ENCODE results near the gene EVI5.
"Not testable (repeated sequence)": the region's sequence is repeated elsewhere in the genome, so short reads cannot be mapped to it uniquely, and the experiment has no call there.

EVI5 gene

DNA sequence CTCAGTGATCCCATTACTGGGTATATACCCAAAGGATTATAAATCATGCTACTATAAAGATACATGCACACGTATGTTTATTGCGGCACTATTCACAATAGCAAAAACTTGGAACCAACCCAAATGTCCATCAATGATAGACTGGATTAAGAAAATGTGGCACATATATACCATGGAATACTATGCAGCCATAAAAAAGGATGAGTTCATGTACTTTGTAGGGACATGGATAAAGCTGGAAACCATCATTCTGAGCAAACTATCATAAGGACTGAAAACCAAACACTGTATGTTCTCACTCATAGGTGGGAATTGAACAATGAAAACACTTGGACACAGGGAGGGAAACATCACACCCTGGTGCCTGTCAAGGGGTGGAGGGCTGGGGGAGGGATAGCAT, 63.8 kb downstream of the EVI5 start:
- H3K27ac ChIP-seq (ENCODE audit: low read depth, low read length, severe bottlenecking); H3K4me3 ChIP-seq (ENCODE audit: extremely low read depth, insufficient read depth, low read length, poor library complexity, severe bottlenecking); H3K36me3 ChIP-seq (ENCODE audit: control insufficient read depth, insufficient read depth, low read length); H3K9me3 ChIP-seq (ENCODE audit: control insufficient read depth, low read length); H3K4me1 ChIP-seq (ENCODE audit: control insufficient read depth, insufficient read depth, low read length, poor library complexity, severe bottlenecking): not testable (repeated sequence)
- no CpG with 5 or more reads among the region's 2 CpGs for WGBS, 2 experiments (ENCODE audit: insufficient coverage in 2 of 2)

DNA sequence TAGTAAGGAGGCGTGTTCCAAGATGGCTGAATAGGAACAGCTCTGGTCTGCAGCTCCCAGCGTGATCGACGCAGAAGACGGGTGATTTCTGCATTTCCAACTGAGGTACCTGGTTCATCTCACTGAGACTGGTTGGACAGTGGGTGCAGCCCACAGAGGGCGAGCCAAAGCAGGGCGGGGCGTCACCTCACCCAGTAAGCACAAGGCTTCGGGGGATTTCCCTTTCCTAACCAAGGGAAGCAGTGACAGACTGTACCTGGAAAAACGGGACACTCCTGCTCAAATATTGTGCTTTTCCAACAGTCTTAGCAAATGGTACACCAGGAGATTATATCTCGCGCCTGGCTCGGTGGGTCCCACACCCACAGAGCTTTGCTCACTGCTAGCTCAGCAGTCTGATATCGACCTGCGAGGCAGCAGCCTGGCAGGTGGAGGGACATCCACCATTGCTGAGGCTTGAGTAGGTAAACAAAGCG, 69.4 kb downstream of the EVI5 start:
- H3K9me3 ChIP-seq (ENCODE audit: control insufficient read depth, low read length); H3K4me1 ChIP-seq (ENCODE audit: control insufficient read depth, insufficient read depth, low read length, poor library complexity, severe bottlenecking); H3K36me3 ChIP-seq (ENCODE audit: control insufficient read depth, insufficient read depth, low read length); H3K27ac ChIP-seq (ENCODE audit: low read depth, low read length, severe bottlenecking); H3K4me3 ChIP-seq (ENCODE audit: extremely low read depth, insufficient read depth, low read length, poor library complexity, severe bottlenecking): not testable (repeated sequence)
- 96 to 99% methylated on average over 13 to 14 of the region's 16 CpGs for WGBS, 2 experiments (ENCODE audit: insufficient coverage in 2 of 2)

DNA sequence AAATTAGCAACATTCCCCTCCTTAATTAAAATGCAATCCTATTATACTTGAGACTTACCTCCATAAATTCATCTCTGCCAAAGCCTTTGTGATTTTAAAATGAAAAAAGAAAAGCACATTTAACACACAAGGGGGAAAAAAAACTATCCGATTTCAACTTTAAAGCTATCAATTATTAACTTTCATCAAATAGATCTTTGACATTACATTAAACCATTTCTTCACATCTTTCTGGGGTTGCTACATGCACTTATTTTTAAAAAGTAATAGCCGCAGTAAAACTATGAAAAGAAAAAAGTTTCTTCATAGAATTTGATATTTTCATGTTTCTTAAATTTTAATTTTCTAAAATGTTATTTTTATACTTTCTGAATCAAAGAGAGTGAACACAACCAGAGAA, 71.0 kb downstream of the EVI5 start:
- no peaks in the 10 kb centered on the region for H3K36me3 ChIP-seq (ENCODE audit: control insufficient read depth, insufficient read depth, low read length)
- WGBS, 2 experiments (ENCODE audit: insufficient coverage in 2 of 2), result no CpG with 5 or more reads among the region's 2 CpGs
- peaks cover 10% of the 10 kb centered on the region for H3K4me1 ChIP-seq (ENCODE audit: control insufficient read depth, insufficient read depth, low read length, poor library complexity, severe bottlenecking)
- H3K27ac ChIP-seq (ENCODE audit: low read depth, low read length, severe bottlenecking), result no peak overlapping the region
- H3K9me3 ChIP-seq (ENCODE audit: control insufficient read depth, low read length), result no peaks in the 10 kb centered on the region
- H3K4me3 ChIP-seq (ENCODE audit: extremely low read depth, insufficient read depth, low read length, poor library complexity, severe bottlenecking), result no peak overlapping the region

DNA sequence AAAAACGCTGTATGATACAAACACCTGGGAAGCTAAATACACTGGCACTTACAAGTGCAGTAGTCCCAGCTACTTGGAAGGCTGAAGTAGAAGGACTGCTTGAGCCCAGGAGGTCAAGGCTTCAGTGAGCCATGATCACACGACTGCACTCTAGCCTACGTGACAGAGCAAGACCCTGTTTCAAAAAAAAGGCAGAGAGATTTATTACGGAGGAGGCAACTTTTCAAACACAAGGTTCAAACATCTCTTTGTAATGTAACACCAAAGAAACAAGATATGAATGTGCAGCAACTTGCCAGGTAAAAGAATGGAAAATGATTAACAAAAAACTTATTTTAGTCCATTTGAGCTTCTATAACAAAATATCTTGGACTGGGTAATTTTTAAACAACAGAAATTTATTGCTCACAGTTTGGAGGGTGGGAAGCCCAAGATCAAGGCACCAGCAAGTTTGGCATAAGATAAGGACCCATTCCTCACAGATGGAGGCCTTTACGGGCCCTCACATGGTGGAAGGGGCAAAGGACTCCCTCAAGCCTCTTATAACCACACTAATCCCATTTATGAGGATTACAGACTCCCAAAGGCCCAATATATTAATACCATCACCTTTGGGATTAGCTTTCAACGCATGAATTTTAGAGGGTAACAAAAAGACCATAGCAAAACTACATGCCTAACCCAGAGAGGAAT, 73.3 kb downstream of the EVI5 start:
- Histone ChIP-seq H3K36me3 (ENCODE audit: control insufficient read depth, insufficient read depth, low read length) (no peaks in the 10 kb centered on the region), H3K4me3 (ENCODE audit: extremely low read depth, insufficient read depth, low read length, poor library complexity, severe bottlenecking) (no peak overlapping the region), H3K4me1 (ENCODE audit: control insufficient read depth, insufficient read depth, low read length, poor library complexity, severe bottlenecking) (peaks cover 10% of the 10 kb centered on the region), H3K9me3 (ENCODE audit: control insufficient read depth, low read length) (no peaks in the 10 kb centered on the region), H3K27ac (ENCODE audit: low read depth, low read length, severe bottlenecking) (no peak overlapping the region)
- 91 to 96% methylated on average over 3 of the region's 6 CpGs for WGBS, 2 experiments (ENCODE audit: insufficient coverage in 2 of 2)

DNA sequence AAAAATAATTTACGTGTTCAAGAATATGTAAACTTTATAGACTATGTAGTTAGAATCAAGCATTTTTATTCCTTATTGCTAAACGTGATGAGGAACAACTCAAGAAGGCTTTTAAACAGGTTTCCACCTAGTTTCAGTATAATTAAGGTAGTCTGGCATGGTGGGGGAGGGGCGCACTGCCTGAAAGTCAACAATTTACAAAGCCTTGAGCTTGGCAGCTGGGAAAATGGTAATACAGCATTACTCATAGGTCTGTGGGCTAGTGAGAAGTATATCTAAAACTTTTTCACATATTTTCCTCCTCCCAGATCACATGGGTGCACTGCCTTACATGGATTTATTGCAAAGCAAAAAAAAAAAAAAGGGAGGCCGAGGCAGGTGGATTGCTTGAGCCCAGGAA, 75.2 kb downstream of the EVI5 start:
- no CpG with 5 or more reads among the region's 4 CpGs for WGBS, 2 experiments (ENCODE audit: insufficient coverage in 2 of 2)
- no peak overlapping the region for H3K4me3 ChIP-seq (ENCODE audit: extremely low read depth, insufficient read depth, low read length, poor library complexity, severe bottlenecking)
- H3K4me1 ChIP-seq (ENCODE audit: control insufficient read depth, insufficient read depth, low read length, poor library complexity, severe bottlenecking), result peaks cover 10% of the 10 kb centered on the region
- no peaks in the 10 kb centered on the region for H3K9me3 ChIP-seq (ENCODE audit: control insufficient read depth, low read length)
- H3K36me3 ChIP-seq (ENCODE audit: control insufficient read depth, insufficient read depth, low read length), result no peaks in the 10 kb centered on the region
- H3K27ac ChIP-seq (ENCODE audit: low read depth, low read length, severe bottlenecking), result no peak overlapping the region

DNA sequence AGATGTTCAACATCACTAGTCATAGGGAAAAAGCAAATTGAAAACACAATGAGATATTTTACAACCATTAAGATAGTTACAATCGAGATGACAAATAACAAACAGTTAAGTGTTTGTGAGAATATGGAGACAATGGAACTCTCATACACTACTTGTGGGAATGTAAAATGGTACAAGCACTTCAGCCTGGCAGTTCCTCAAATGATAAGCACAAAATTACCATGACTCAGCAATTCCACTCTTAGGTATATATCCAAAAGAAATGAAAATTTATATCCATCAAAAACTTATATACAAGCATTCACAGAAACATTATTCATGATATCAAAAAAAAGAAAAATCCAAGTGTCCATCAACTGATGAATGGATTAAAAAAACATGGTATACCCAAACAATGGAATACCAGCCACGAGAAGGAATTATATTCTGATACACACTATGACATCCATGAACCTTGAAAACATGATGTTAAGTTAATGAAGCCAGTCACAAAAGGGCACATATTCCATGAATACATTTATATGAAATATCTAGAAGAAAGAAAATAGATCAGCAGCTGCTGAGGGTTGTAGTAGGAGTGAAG, 76.4 kb downstream of the EVI5 start:
- Histone ChIP-seq H3K36me3 (ENCODE audit: control insufficient read depth, insufficient read depth, low read length) (no peaks in the 10 kb centered on the region), H3K27ac (ENCODE audit: low read depth, low read length, severe bottlenecking) (no peak overlapping the region), H3K4me3 (ENCODE audit: extremely low read depth, insufficient read depth, low read length, poor library complexity, severe bottlenecking) (no peak overlapping the region), H3K9me3 (ENCODE audit: control insufficient read depth, low read length) (no peaks in the 10 kb centered on the region), H3K4me1 (ENCODE audit: control insufficient read depth, insufficient read depth, low read length, poor library complexity, severe bottlenecking) (peaks cover 10% of the 10 kb centered on the region)
- WGBS, 2 experiments (ENCODE audit: insufficient coverage in 2 of 2), result no CpG with 5 or more reads among the region's 2 CpGs

DNA sequence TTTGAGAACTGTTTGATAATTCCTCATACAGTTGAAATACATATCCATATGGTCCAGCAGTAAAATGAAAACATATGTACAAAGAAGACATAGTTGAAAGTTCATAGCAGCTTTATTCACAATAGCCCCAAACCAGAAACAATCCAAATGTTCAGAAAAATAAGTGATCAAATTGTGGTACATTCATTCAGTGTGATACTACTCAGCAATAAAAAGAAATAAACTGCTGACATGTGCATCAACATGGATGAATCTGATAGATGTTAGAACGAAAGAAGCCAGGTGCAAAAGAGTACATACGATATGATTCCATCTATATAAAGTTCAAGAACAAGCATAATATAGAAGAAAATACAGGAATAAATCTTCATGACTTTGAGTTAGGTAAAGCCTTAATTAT, 77.2 kb downstream of the EVI5 start:
- H3K4me1 ChIP-seq (ENCODE audit: control insufficient read depth, insufficient read depth, low read length, poor library complexity, severe bottlenecking), result peaks cover 10% of the 10 kb centered on the region
- H3K4me3 ChIP-seq (ENCODE audit: extremely low read depth, insufficient read depth, low read length, poor library complexity, severe bottlenecking), result no peak overlapping the region
- H3K27ac ChIP-seq (ENCODE audit: low read depth, low read length, severe bottlenecking), result no peak overlapping the region
- H3K36me3 ChIP-seq (ENCODE audit: control insufficient read depth, insufficient read depth, low read length), result no peaks in the 10 kb centered on the region
- no CpG with 5 or more reads among the region's 2 CpGs for WGBS, 2 experiments (ENCODE audit: insufficient coverage in 2 of 2)
- H3K9me3 ChIP-seq (ENCODE audit: control insufficient read depth, low read length), result no peaks in the 10 kb centered on the region

DNA sequence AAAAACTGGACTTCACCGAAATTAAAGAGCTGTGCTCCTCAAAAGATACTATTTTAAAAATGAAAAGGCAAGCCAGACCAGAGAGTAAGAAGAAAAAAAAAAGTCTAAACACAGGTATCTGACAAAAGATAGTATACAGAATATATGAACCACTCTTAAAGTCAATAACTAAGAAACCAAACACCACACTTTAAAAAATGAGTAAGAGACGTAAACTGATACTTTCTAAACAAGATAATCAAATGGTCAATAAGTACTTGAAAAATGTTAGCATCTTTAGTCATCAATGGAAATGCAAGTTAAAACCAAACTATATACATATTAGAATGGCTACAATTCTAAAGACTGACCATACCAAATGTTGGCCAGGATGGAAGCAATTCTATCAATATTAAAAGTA, 77.6 kb downstream of the EVI5 start:
- no CpG with 5 or more reads among the region's 2 CpGs for WGBS, 2 experiments (ENCODE audit: insufficient coverage in 2 of 2)
- H3K4me1 ChIP-seq (ENCODE audit: control insufficient read depth, insufficient read depth, low read length, poor library complexity, severe bottlenecking), result peaks cover 10% of the 10 kb centered on the region
- no peak overlapping the region for H3K4me3 ChIP-seq (ENCODE audit: extremely low read depth, insufficient read depth, low read length, poor library complexity, severe bottlenecking)
- H3K36me3 ChIP-seq (ENCODE audit: control insufficient read depth, insufficient read depth, low read length), result no peaks in the 10 kb centered on the region
- H3K9me3 ChIP-seq (ENCODE audit: control insufficient read depth, low read length), result no peaks in the 10 kb centered on the region
- no peak overlapping the region for H3K27ac ChIP-seq (ENCODE audit: low read depth, low read length, severe bottlenecking)

DNA sequence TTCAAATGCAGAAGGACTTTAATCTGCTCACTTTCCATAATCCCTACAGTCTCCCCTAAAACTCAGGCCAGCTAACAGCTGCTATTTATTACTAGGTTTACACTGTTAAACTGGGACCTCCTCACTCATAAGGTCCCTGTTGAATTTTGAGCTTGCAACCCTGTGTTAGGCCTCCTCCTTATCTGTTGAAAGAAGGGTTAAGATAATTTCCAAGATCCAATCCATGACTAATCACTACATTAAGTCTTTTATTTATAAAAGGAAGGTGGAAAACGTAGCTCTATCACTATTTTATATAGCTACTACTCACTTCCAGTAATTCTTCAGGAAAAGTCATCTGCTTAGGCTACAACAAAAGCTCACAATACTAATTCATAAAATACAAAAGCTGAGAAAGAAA, 79.5 kb downstream of the EVI5 start:
- WGBS, 2 experiments (ENCODE audit: insufficient coverage in 2 of 2), result no CpG with 5 or more reads among the region's 1 CpG
- Histone ChIP-seq H3K9me3 (ENCODE audit: control insufficient read depth, low read length) (no peaks in the 10 kb centered on the region), H3K4me3 (ENCODE audit: extremely low read depth, insufficient read depth, low read length, poor library complexity, severe bottlenecking) (no peak overlapping the region), H3K4me1 (ENCODE audit: control insufficient read depth, insufficient read depth, low read length, poor library complexity, severe bottlenecking) (peaks cover 10% of the 10 kb centered on the region), H3K27ac (ENCODE audit: low read depth, low read length, severe bottlenecking) (no peak overlapping the region), H3K36me3 (ENCODE audit: control insufficient read depth, insufficient read depth, low read length) (no peaks in the 10 kb centered on the region)

DNA sequence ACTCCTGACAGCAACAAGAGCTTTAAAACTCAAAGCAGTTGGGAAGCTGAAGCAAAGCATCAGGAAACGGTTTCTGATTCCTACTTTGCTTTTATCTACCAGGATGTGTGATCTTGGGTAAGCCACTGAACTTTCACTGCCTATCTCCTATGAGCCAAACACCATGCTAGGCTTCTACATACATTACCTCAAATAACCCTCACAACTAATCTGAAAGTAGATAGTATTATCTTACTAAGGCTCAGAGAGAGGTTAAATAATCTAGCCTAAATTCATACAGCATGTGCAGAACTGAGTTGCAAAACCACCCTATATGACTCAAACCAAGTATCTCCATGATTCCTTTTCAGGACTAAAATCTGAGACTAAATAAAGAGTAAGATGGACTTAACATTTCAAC, 83.8 kb downstream of the EVI5 start:
- WGBS, 2 experiments (ENCODE audit: insufficient coverage in 2 of 2), result 67 to 83% methylated on average over 1 of the region's 1 CpG
- Histone ChIP-seq H3K27ac (ENCODE audit: low read depth, low read length, severe bottlenecking) (no peak overlapping the region), H3K4me1 (ENCODE audit: control insufficient read depth, insufficient read depth, low read length, poor library complexity, severe bottlenecking) (no peaks in the 10 kb centered on the region), H3K4me3 (ENCODE audit: extremely low read depth, insufficient read depth, low read length, poor library complexity, severe bottlenecking) (no peak overlapping the region), H3K36me3 (ENCODE audit: control insufficient read depth, insufficient read depth, low read length) (peaks cover 7% of the 10 kb centered on the region), H3K9me3 (ENCODE audit: control insufficient read depth, low read length) (no peaks in the 10 kb centered on the region)

DNA sequence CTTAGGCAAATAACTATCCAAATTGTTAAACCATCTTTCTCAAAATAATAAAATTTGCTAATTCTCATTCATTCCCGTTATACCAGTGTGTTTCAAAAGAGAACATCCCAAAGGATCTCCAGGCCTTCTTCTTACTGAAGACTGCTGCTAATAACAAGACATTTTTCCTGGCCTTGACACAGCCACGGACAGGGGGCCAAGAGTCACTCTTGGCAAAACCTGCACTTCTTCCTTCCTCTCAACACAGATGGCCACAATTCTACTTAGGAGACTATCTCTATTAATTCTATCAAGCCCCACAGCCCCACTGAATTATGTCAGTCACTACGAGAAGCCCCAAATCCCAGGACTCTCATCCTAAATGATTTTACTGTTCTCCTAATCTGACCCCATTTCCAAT, 86.0 kb downstream of the EVI5 start:
- H3K4me3 ChIP-seq (ENCODE audit: extremely low read depth, insufficient read depth, low read length, poor library complexity, severe bottlenecking), result no peak overlapping the region
- WGBS, 2 experiments (ENCODE audit: insufficient coverage in 2 of 2), result 93 to 96% methylated on average over 3 of the region's 3 CpGs
- no peaks in the 10 kb centered on the region for H3K9me3 ChIP-seq (ENCODE audit: control insufficient read depth, low read length)
- H3K4me1 ChIP-seq (ENCODE audit: control insufficient read depth, insufficient read depth, low read length, poor library complexity, severe bottlenecking), result no peaks in the 10 kb centered on the region
- no peak overlapping the region for H3K27ac ChIP-seq (ENCODE audit: low read depth, low read length, severe bottlenecking)
- peaks cover 24% of the 10 kb centered on the region for H3K36me3 ChIP-seq (ENCODE audit: control insufficient read depth, insufficient read depth, low read length)

Measured in mesodermal cell (in vitro differentiated cells).